Natural killer cell (primary cell): ENCODE data around the gene FIGNL1. TPM values are rescaled to one million over a fixed set of nuclear protein-coding genes. Genes with fewer than 3 reads are reported as not detected.

Source experiments
- ATAC-seq, 3 donors: fragments of 150-1000 bp in 2 of 3; fragments of 200-7000 bp in 1 of 3; cut with Tn5 transposase; 1 replicate in 1 of 3; 2 replicates in 2 of 3; pipeline ENCODE4 v1.10.0; 2021; ENCODE audit warnings: mild to moderate bottlenecking in 2 of 3, moderate library complexity in 2 of 3
- DNase-seq, 2 donors: peaks; one replicate each; pipeline versions ENCODE4 v3.0.0 to v3.0.0-alpha.2; 2013 to 2021; ENCODE audit warnings: mixed read lengths in 1 of 2
- H3K27ac ChIP-seq: one replicate; pipeline ENCODE4 v1.5.1; 2013; ENCODE audit warnings: mild to moderate bottlenecking, low read length
- H3K27me3 ChIP-seq: one replicate; pipeline ENCODE4 v1.6.1; 2013; ENCODE audit warnings: low read length; ENCODE audit not compliant: control insufficient read depth, insufficient read depth
- H3K36me3 ChIP-seq: one replicate; pipeline ENCODE4 v1.6.1; 2013; ENCODE audit warnings: low read length; ENCODE audit not compliant: control insufficient read depth, insufficient read depth
- H3K4me1 ChIP-seq: one replicate; pipeline ENCODE4 v1.6.1; 2013; ENCODE audit warnings: low read length; ENCODE audit not compliant: control insufficient read depth, insufficient read depth
- H3K4me3 ChIP-seq: one replicate; pipeline ENCODE4 v1.5.1; 2013; ENCODE audit warnings: low read length
- H3K9me3 ChIP-seq: one replicate; pipeline ENCODE4 v1.6.1; 2013; ENCODE audit warnings: low read length; ENCODE audit not compliant: control insufficient read depth, insufficient read depth
- H3K27ac Mint-ChIP-seq, 2 donors: one replicate each; pipeline ENCODE4 v1.8.0; 2022; ENCODE audit warnings: mild to moderate bottlenecking in 2 of 2, mixed read lengths in 2 of 2, moderate library complexity in 1 of 2
- H3K27me3 Mint-ChIP-seq, 2 donors: one replicate each; pipeline ENCODE4 v1.8.0; 2022; ENCODE audit warnings: low read depth in 2 of 2, mixed read lengths in 2 of 2
- H3K36me3 Mint-ChIP-seq: one replicate; pipeline ENCODE4 v1.8.0; 2022; ENCODE audit warnings: mixed read lengths
- H3K4me1 Mint-ChIP-seq, 2 donors: one replicate each; pipeline ENCODE4 v1.8.0; 2022; ENCODE audit warnings: mixed read lengths in 2 of 2
- H3K4me3 Mint-ChIP-seq: one replicate; pipeline ENCODE4 v1.8.0; 2022; ENCODE audit warnings: mild to moderate bottlenecking, moderate library complexity, mixed read lengths
- H3K9me3 Mint-ChIP-seq, 2 donors: one replicate each; pipeline ENCODE4 v1.8.0; 2022; ENCODE audit warnings: mixed read lengths in 2 of 2
- CTCF ChIP-seq: fragments of 200-600 bp; IDR thresholded peaks from one replicate; pipeline ENCODE4 v1.8.0; 2022; ENCODE audit warnings: antibody characterized with exemption
- WGBS: methylation state at CpG from one replicate; pipeline ENCODE4 v1.1.7; 2013; ENCODE audit warnings: missing lambda C conversion rate; ENCODE audit not compliant: insufficient coverage; 5-methylcytosine and 5-hydroxymethylcytosine counted together
- intact Hi-C: fragments of 100-400 bp; cut with micrococcal nuclease; formaldehyde crosslinking; loops from one replicate; pipeline ENCODE4 v1.14.2; 2022
- total RNA-seq, 4 donors: library from RNA; stranded (reverse); fragments of 120-200 nt in 1 of 4; gene quantifications; one replicate each; pipeline versions ENCODE4 v1.2.3 to v1.2.4, GENCODE V29; 2013 to 2022

The FIGNL1 gene
- total RNA-seq, 3 donors from 2014 or later (not counting 1 experiment from before 2014, with no cell fraction given) = 5.5 to 12.6 (median 7.6) TPM

- Histone ChIP-seq H3K36me3 (no peaks in the 10 kb centered on the region), H3K4me1 (peaks cover 9% of the 10 kb centered on the region), H3K9me3 (no peaks in the 10 kb centered on the region), H3K4me3 (no peak overlapping the region), H3K27me3 (no peaks in the 10 kb centered on the region), H3K27ac (no peak overlapping the region)
- ATAC-seq (no peak), DNase-seq (no peak)
- WGBS = 91% methylated on average over 17 of the region's 17 CpGs
- Mint-ChIP-seq H3K4me1 (peaks cover 0 to 11% of the 10 kb centered on the region in 2 donors), H3K27me3 (peaks cover 16 to 22% of the 10 kb centered on the region in 2 donors), H3K9me3 (no peaks in the 10 kb centered on the region), H3K36me3 (no peaks in the 10 kb centered on the region), H3K27ac (no peak overlapping the region), H3K4me3 (no peak overlapping the region)
- intact Hi-C loops = no loop called here
- no peak for TF ChIP-seq CTCF
Observed at GRCh38 chr7:50470250-50471163, 20.4 kb upstream of the FIGNL1 start.

- Mint-ChIP-seq H3K9me3 (no peaks in the 10 kb centered on the region), H3K4me1 (peaks cover 0 to 11% of the 10 kb centered on the region in 2 donors), H3K36me3 (no peaks in the 10 kb centered on the region), H3K27ac (no peak overlapping the region), H3K4me3 (no peak overlapping the region), H3K27me3 (peaks cover 16 to 20% of the 10 kb centered on the region in 2 donors)
- 97% methylated on average over 2 of the region's 4 CpGs for WGBS
- no peak overlapping the region for H3K27ac ChIP-seq
- peaks cover 9% of the 10 kb centered on the region for H3K4me1 ChIP-seq
- no peaks in the 10 kb centered on the region for H3K36me3 ChIP-seq
- DNase-seq (no peak), ATAC-seq (no peak)
- no peak for TF ChIP-seq CTCF
- H3K4me3 ChIP-seq = no peak overlapping the region
- intact Hi-C loops = no loop called here
- no peaks in the 10 kb centered on the region for H3K9me3 ChIP-seq
- H3K27me3 ChIP-seq = no peaks in the 10 kb centered on the region
Observed at GRCh38 chr7:50469181-50469580, 19.0 kb upstream of the FIGNL1 start.

GRCh38 chr7:50467817-50468610 is 17.9 kb upstream of the FIGNL1 start:
- WGBS = 14% methylated on average over 29 of the region's 30 CpGs
- H3K9me3 Mint-ChIP-seq = no peaks in the 10 kb centered on the region
- TF ChIP-seq CTCF = peak; percentile 85
- H3K4me1 ChIP-seq = peaks cover 9% of the 10 kb centered on the region
- H3K4me3 ChIP-seq = no peak overlapping the region
- peak; percentile 87 to 98 (median 97) for ATAC-seq
- H3K36me3 ChIP-seq = no peaks in the 10 kb centered on the region
- no peaks in the 10 kb centered on the region for H3K9me3 ChIP-seq
- peak overlapping the region in 1 of 2 donors; percentile 42 for H3K27ac Mint-ChIP-seq
- DNase-seq = peak; percentile 66 to 89
- no peaks in the 10 kb centered on the region for H3K27me3 ChIP-seq
- intact Hi-C loops = loop anchor here (1.0 kb wide), 4 partner anchors 165 to 693 kb away; no protein-coding TSS in a partner anchor
- no peaks in the 10 kb centered on the region for H3K36me3 Mint-ChIP-seq
- H3K27me3 Mint-ChIP-seq = peaks cover 10 to 12% of the 10 kb centered on the region in 2 donors
- peaks cover 0 to 11% of the 10 kb centered on the region in 2 donors for H3K4me1 Mint-ChIP-seq
- no peak overlapping the region for H3K27ac ChIP-seq
- no peak overlapping the region for H3K4me3 Mint-ChIP-seq
